Activated CD8-positive, alpha-beta memory T cell treated with anti-CD3 and anti-CD28 coated beads, Interleukin-2, amount 10 ng/mL, durations not matched to agents 7 days and 5 days (primary cell): ENCODE data around the gene ISOC1. TPM values are rescaled to one million over a fixed set of nuclear protein-coding genes. Genes with fewer than 3 reads are reported as not detected.
A peak's percentile ranks its signal among the peaks of the same experiment; 100 is the strongest.

Experiments
- ATAC-seq: fragments of 150-1000 bp; cut with Tn5 transposase; one replicate; pipeline ENCODE4 v1.10.0; 2021; ENCODE audit warnings: moderate library complexity
- CTCF ChIA-PET: fragments of 350-600 bp; sonication (Branson Sonifier 250); formaldehyde crosslinking; loops from one replicate; lab custom pipeline; 2021; ENCODE audit warnings: antibody characterized with exemption; lab: Charles Lee
- DNase-seq: peaks from one replicate; pipeline ENCODE4 v3.0.0-alpha.2; 2020
- H3K27ac Mint-ChIP-seq: one replicate; pipeline ENCODE4 v1.8.0; 2021; ENCODE audit warnings: mild to moderate bottlenecking, mixed read lengths
- H3K27me3 Mint-ChIP-seq: one replicate; pipeline ENCODE4 v1.8.0; 2021; ENCODE audit warnings: mixed read lengths
- H3K36me3 Mint-ChIP-seq: one replicate; pipeline ENCODE4 v1.8.0; 2021; ENCODE audit warnings: mild to moderate bottlenecking, mixed read lengths
- H3K4me1 Mint-ChIP-seq: one replicate; pipeline ENCODE4 v1.8.0; 2021; ENCODE audit warnings: mixed read lengths
- H3K4me3 Mint-ChIP-seq: one replicate; pipeline ENCODE4 v1.8.0; 2021; ENCODE audit warnings: mild to moderate bottlenecking, moderate library complexity, mixed read lengths
- H3K9me3 Mint-ChIP-seq: one replicate; pipeline ENCODE4 v1.8.0; 2022; ENCODE audit warnings: low read depth, mixed read lengths
- total RNA-seq, 2 experiments: library from RNA; stranded (reverse); gene quantifications; one replicate each; pipeline ENCODE4 v1.2.3, GENCODE V29; 2021

ISOC1 gene
- total RNA-seq, 2 experiments from 2014 or later = 15.5 to 21.4 TPM

- peaks cover 14% of the 10 kb centered on the region for H3K27me3 Mint-ChIP-seq
- no peaks in the 10 kb centered on the region for H3K9me3 Mint-ChIP-seq
- CTCF ChIA-PET = no interaction called here
These were observed 19.6 kb upstream of the ISOC1 start for GRCh38 chr5:129074903-129075302.

GRCh38 chr5:129077433-129078075 is 17.0 kb upstream of the ISOC1 start:
- ATAC-seq (no peak), DNase-seq (no peak)
- Mint-ChIP-seq H3K27me3 (peaks cover 14% of the 10 kb centered on the region), H3K27ac (no peak overlapping the region), H3K4me1 (no peaks in the 10 kb centered on the region), H3K9me3 (no peaks in the 10 kb centered on the region), H3K36me3 (no peaks in the 10 kb centered on the region), H3K4me3 (no peak overlapping the region)
- CTCF ChIA-PET = no interaction called here

More at GRCh38 chr5:129074903-129075302, 19.6 kb upstream of the ISOC1 start:
- no peaks in the 10 kb centered on the region for H3K36me3 Mint-ChIP-seq
- H3K4me3 Mint-ChIP-seq = no peak overlapping the region
- DNase-seq (no peak), ATAC-seq (no peak)
- no peak overlapping the region for H3K27ac Mint-ChIP-seq
- H3K4me1 Mint-ChIP-seq = no peaks in the 10 kb centered on the region

- no peak overlapping the region for H3K4me3 Mint-ChIP-seq
- no peak for DNase-seq
- H3K27me3 Mint-ChIP-seq = peaks cover 9% of the 10 kb centered on the region
- CTCF ChIA-PET = no interaction called here
- H3K9me3 Mint-ChIP-seq = no peaks in the 10 kb centered on the region
- H3K36me3 Mint-ChIP-seq = no peaks in the 10 kb centered on the region
- H3K4me1 Mint-ChIP-seq = no peaks in the 10 kb centered on the region
- ATAC-seq = no peak
- H3K27ac Mint-ChIP-seq = no peak overlapping the region
These were observed 16.3 kb upstream of the ISOC1 start for GRCh38 chr5:129078247-129078646.

DNA sequence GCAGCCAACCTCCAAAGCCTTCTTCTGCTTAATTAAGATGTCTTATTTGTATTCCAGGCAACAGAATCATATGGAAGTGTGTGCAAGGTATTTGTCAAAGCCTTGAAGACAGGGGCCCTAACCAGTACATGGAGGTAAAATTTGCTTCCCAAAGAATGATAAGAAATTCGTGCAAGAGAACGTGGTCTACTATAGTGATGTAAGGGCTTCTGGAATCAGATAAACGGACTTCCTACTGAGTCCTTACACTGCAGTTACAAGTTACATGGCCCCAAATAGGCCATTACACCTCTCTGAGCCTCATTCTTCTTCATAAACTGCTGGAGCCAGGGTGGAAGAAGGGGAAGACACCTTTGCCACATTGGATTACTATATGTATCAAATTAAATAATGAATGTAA is 15.9 kb upstream of the ISOC1 start:
- Mint-ChIP-seq H3K36me3 (no peaks in the 10 kb centered on the region), H3K4me3 (no peak overlapping the region), H3K4me1 (no peaks in the 10 kb centered on the region), H3K9me3 (no peaks in the 10 kb centered on the region), H3K27ac (no peak overlapping the region), H3K27me3 (peaks cover 6% of the 10 kb centered on the region)
- CTCF ChIA-PET = no interaction called here
- DNase-seq (no peak), ATAC-seq (no peak)

- CTCF ChIA-PET = no interaction called here
- DNase-seq = no peak
- Mint-ChIP-seq H3K9me3 (no peaks in the 10 kb centered on the region), H3K4me3 (no peak overlapping the region), H3K36me3 (no peaks in the 10 kb centered on the region), H3K27ac (no peak overlapping the region), H3K27me3 (peaks cover 6% of the 10 kb centered on the region), H3K4me1 (no peaks in the 10 kb centered on the region)
- ATAC-seq = no peak
These were observed 15.1 kb upstream of the ISOC1 start for GRCh38 chr5:129079496-129079895.

GRCh38 chr5:129080766-129081165 is 13.8 kb upstream of the ISOC1 start:
- ATAC-seq (no peak), DNase-seq (no peak)
- H3K27ac Mint-ChIP-seq = no peak overlapping the region
- H3K4me1 Mint-ChIP-seq = no peaks in the 10 kb centered on the region
- peaks cover 6% of the 10 kb centered on the region for H3K27me3 Mint-ChIP-seq
- H3K4me3 Mint-ChIP-seq = no peak overlapping the region
- no peaks in the 10 kb centered on the region for H3K9me3 Mint-ChIP-seq
- CTCF ChIA-PET = no interaction called here
- no peaks in the 10 kb centered on the region for H3K36me3 Mint-ChIP-seq

DNA sequence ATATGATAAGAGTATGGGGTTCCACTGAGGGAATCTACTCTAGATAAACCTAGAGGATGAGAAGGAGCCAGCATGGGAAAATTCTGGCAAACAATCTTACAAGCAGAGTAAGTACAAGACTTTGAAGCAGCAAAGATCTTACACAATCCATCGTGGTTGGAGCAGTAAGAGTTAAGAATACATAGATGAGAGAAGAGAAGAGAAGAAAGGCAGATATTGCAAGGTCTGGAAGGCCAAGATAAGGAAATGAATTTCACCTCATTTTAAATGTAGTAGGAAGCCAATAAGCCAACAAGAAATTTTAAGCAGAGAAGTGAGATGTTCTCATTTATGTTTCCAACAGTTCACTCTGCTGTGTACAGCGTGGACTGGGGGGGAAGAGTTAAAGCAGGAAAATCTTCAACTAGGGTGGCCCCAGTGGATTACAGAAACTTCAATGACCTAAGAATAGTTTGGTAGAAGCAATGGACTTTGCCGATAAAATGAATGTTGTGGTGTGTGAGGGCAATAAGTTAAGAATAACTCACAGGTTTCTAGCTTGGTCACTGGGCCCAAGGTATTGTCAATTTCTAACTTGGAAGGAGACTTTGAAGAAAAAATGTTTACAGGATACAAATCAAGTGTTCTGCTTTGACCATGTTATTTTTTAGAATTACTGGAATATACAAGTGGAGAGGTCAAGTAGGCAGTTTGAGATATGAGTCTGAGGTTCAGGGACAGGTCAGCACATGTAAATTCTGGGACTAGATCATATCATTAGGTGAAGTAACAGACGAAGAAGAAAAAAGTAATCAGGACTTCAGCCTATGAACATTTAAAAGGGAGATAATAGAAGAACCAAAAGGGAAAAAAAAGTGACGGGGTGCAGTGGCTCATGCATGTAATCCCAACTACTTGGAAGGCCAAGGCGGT is 12.1 kb upstream of the ISOC1 start:
- H3K36me3 Mint-ChIP-seq = no peaks in the 10 kb centered on the region
- DNase-seq = no peak
- no peaks in the 10 kb centered on the region for H3K9me3 Mint-ChIP-seq
- CTCF ChIA-PET = no interaction called here
- ATAC-seq = no peak
- peaks cover 17% of the 10 kb centered on the region for H3K27me3 Mint-ChIP-seq
- no peak overlapping the region for H3K27ac Mint-ChIP-seq
- H3K4me3 Mint-ChIP-seq = no peak overlapping the region
- no peaks in the 10 kb centered on the region for H3K4me1 Mint-ChIP-seq

- H3K9me3 Mint-ChIP-seq = no peaks in the 10 kb centered on the region
These were observed 663 bp downstream of the ISOC1 start for GRCh38 chr5:129094924-129095899.

GRCh38 chr5:129096382-129096991 is 1.9 kb downstream of the ISOC1 start:
- peaks cover 28% of the 10 kb centered on the region for H3K4me1 Mint-ChIP-seq
- H3K27ac Mint-ChIP-seq = no peak overlapping the region
- ATAC-seq (no peak), DNase-seq (no peak)
- H3K9me3 Mint-ChIP-seq = no peaks in the 10 kb centered on the region
- peaks cover 13% of the 10 kb centered on the region for H3K27me3 Mint-ChIP-seq
- peaks cover 2% of the 10 kb centered on the region for H3K36me3 Mint-ChIP-seq
- no peak overlapping the region for H3K4me3 Mint-ChIP-seq
- CTCF ChIA-PET = interaction anchor here (3.2 to 3.6 kb wide), 2 partner anchors 27 to 29 kb away, joined by 11 to 51 read pairs; no protein-coding TSS in a partner anchor

More at GRCh38 chr5:129094924-129095899, 663 bp downstream of the ISOC1 start:
- Mint-ChIP-seq H3K4me3 (peak overlapping the region; percentile 84), H3K27me3 (peaks cover 21% of the 10 kb centered on the region), H3K36me3 (peaks cover 2% of the 10 kb centered on the region), H3K4me1 (peaks cover 28% of the 10 kb centered on the region), H3K27ac (peak overlapping the region; percentile 77)
- CTCF ChIA-PET = interaction anchor here (0.7 to 3.6 kb wide), 5 partner anchors 10 to 38 kb away, joined by 3 to 51 read pairs (median 4); no protein-coding TSS in a partner anchor
- DNase-seq = peak; percentile 72
- peak; percentile 35 for ATAC-seq

GRCh38 chr5:129097498-129098296 is 3.1 kb downstream of the ISOC1 start:
- Mint-ChIP-seq H3K27me3 (peaks cover 4% of the 10 kb centered on the region), H3K4me1 (peaks cover 28% of the 10 kb centered on the region), H3K4me3 (no peak overlapping the region), H3K36me3 (peaks cover 2% of the 10 kb centered on the region), H3K27ac (no peak overlapping the region), H3K9me3 (no peaks in the 10 kb centered on the region)
- ATAC-seq = no peak
- CTCF ChIA-PET = interaction anchor here (3.2 kb wide), 1 partner anchor 26 kb away, joined by 11 read pairs; no protein-coding TSS in a partner anchor
- DNase-seq = no peak

GRCh38 chr5:129098488-129099183 is 4.1 kb downstream of the ISOC1 start:
- no peak for DNase-seq
- Mint-ChIP-seq H3K36me3 (peaks cover 2% of the 10 kb centered on the region), H3K4me3 (no peak overlapping the region), H3K9me3 (no peaks in the 10 kb centered on the region), H3K27ac (no peak overlapping the region), H3K27me3 (no peaks in the 10 kb centered on the region), H3K4me1 (peaks cover 28% of the 10 kb centered on the region)
- CTCF ChIA-PET = interaction anchor here (2.0 to 3.2 kb wide), 2 partner anchors 25 to 28 kb away, joined by 6 to 11 read pairs; no protein-coding TSS in a partner anchor
- no peak for ATAC-seq
